Activated CD4-positive, alpha-beta T cell treated with anti-CD3 and anti-CD28 coated beads, Interleukin-2, amount 50 U/mL, for 48 hours (primary cell): ENCODE results near the gene NAIF1.

ENCODE experiments used
- DNase-seq, 2 experiments: peaks; one replicate each; pipeline ENCODE4 v3.0.0-alpha.2; 2020

NAIF1 gene

DNA sequence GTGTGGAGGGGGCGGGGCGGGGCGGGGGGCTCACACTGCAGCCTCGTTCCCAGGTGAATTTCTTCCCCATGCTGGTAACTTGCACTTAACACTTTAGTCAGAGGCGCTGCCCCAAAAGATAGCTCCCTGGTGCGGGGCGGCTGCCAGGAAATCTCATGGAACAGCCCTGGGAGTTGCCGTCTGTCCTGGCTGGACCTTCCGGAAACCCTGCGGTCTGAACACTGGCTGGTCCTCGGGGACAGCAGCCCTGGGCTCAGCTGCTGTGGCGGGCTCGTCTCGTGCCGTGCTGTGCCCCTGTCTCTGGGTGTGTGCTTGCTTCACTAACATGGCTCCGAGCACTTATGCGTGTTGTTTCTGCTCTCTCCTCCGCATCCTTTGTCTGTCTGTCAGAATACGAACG lies 34.6 kb upstream of the NAIF1 start:
- DNase-seq: no peak

DNA sequence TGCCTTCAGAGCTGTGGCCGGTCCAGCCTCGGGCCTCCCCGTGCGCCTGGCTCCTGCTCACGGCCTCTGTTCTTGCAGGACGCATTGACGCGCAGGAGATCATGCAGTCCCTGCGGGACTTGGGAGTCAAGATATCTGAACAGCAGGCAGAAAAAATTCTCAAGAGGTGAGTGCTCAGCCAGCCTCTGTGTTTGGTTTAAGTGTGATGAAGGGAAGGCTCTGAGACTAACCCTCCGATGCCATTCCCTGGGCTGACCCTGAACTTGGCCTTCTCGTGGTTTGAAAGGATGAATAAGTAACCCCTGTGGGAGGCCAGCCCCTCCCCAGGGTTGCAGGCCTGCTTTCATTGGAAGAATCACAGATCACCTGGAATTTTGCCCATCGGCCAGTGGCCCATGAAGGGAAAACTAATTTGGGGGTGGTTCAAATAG lies 34.1 kb upstream of the NAIF1 start:
- no peak for DNase-seq

DNA sequence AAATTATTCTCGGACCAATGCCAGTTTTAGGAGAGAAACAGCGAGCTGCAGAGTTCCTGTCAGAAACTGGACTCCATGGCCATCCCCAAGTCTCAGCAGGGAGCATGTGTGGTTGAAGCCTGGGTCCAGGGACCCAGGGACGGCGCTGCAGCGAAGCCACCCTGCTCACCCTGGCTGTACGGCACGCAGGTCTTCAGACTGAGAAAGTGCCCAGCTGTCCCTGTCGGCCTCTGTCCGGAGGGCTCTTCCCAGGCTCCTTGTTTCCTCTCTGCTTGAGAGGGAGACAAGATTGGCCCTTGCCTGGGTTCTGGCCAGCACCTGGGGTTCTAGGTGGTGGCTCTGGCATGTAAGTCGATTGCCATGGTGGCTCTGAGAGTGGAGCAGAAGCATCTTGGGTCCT lies 33.5 kb upstream of the NAIF1 start:
- DNase-seq: no peak

DNA sequence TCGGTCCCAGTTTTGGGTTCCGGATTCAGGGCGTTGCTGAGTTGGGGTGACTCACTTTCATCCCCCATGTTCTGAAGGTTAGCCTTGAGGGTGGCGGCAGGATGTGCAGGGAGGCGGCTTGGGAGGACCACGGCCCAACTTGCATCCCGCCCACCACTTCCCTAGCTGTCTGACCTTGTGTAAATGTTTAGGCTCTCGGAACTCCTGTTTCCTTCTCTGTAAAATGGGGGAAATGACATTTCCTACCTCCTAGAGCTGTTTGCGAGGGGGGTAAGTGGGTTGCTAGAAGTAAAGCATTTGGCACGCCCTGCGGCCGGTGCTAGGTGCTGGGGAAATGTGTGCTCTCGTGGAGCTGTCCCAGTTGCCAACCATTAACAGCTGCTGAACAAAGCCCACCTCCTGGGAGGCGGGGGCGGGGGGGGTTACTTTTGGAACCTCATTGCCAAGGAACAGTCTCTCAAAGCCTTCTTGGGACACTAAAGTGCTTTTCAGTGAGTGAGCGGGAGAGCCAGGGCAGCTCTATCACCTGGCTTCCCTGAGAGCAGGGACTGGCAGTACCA lies 32.9 kb upstream of the NAIF1 start:
- DNase-seq: no peak

DNA sequence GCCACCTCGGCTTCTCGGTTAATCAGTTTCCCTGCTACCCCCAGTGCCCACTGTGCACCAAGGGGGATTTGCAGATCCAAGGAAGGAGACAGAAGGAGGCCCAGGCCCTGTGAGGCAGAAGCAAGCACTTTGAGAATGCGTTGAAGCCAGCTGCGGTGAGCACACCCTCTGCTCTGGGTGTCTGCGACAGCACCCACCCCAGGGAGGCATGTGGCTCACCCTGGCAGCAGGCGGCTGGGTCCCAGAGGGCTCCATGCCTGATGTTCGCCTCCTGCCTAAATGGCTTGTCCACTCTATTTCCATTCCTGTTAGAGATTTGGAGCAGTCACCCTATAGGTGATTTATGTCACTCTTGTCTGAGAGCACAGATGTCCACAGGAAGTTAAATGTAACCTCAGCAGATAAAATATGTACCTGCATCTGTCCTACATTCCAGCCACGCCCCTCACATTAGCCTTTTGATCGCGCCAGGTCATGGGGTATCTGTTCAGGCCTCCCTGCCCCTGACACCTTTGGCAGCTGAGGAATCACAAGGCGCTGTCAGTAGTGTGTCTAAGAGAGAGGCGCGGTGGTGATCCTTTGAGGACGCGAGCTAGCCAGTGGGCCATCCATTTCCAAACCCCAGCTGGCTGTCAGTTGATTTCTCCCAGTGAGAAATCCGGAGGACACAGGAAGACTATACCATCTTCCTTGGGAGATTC lies 32.3 kb upstream of the NAIF1 start:
- no peak for DNase-seq

DNA sequence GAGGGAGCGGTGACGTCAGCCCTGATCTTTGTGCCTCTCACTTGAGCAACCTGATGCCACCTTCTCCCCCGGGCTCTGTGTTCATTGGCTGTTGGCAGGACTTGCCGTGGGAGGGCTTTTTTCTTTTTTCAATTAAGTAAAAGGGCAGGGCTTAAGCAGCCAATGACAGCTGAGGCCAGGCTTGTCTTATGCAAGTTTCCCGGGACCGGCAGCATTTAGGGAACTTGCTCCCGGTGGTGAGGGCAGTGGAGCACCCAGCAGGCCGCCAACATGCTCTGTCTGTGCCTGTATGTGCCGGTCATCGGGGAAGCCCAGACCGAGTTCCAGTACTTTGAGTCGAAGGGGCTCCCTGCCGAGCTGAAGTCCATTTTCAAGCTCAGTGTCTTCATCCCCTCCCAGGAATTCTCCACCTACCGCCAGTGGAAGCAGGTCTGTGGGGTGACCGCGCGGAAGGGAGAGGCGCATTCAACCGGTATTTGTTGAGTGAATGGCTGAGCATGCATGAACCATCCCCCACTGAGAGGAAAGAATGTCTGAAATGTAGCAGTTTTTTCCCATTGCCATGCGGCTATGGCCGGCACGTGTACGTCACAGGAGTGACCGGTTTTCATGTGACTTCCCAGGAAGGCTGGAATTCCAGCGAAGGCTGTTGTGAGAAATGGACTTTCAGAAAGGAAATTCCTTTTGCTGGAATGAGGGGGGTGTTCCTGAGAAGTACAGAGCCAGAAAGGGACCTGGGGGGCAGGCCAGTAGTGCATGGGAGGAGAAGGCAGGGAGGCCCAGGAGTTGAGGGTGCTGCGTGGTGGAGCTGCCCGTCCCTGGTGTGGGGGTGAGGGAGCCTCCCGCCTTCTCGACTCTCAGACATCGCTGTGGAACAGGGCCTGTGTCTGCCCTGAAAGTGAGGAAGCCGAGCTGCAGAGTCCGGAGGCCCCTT lies 31.4 kb upstream of the NAIF1 start:
- DNase-seq: peak; percentile 64 to 71

DNA sequence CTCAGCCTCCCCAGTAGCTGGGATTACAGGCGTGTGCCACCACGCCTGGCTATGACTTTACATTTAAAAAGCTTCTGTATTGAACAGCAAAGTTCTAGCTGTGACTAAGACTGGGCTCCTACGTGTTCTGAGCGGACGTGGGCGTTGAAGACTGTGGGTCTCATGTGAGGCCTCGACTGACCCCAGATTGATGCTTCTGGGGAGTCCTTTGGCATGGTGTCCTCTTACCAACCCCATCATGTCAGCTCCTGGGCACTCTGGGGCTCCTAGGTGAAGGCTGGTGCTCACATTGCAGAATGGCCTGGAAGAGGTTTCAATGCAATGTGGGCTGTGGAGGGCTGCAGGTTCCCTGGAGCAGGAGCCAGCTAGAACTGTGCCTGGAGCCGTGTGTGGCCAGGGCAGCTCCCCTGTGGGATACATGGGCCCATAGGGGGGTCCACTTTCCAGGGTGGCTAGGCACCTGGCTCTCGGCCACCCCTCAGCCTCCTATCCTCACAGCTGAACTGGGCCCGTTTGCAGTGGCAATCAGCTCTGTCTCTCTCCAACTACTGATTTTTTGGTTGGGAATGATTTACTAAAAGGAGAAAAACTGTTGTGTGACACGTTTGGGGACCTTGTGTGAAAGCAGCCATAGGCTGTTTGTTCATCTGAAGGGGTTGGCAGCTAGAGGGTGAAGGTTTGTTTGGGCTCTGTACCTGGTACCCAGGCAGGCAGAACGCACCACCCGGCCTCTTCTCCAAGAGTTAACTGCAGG lies 30.6 kb upstream of the NAIF1 start:
- no peak for DNase-seq

DNA sequence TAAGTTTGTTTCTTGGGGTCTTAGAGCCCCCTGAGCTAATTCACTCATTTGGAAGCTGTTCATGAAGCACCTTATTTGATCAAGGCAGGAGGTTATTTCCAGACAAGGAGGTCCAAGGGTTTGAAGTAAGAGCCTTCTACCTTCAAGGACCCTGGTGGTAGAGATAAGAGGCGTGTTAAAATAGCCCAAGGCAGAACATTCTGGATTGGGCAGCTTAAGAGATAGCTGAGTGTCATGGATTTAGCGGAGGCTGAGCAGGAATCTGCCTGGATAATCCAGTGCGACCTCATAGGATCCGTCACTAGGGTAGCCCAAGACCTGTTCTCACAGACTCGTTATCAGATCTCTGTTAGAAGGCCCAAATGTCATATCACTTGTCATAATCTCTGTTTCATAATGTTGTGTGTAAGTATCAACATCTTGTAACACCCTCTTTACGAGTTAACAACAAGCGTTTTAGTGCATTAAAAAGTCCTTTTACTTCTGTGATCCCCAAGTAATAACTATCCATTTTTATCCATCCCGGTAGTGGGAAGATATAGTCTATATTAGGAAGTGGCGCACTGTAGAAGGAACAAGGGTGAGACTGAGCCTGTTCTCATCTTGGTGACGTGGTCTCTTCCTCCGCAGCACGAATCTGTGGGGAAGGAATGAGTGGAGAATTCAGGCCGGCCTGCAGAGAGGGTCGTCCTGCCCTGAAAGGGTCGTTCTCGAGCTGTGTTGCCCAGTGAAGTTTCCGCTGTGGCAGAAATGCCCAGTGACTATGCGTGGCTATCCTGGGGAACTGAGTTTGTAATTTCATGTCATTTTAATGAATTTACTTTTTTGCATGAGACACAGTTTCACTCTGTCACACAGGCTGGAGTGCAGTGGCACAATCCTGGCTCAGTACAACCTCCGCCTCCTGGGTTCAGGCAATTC lies 29.8 kb upstream of the NAIF1 start:
- DNase-seq: no peak

DNA sequence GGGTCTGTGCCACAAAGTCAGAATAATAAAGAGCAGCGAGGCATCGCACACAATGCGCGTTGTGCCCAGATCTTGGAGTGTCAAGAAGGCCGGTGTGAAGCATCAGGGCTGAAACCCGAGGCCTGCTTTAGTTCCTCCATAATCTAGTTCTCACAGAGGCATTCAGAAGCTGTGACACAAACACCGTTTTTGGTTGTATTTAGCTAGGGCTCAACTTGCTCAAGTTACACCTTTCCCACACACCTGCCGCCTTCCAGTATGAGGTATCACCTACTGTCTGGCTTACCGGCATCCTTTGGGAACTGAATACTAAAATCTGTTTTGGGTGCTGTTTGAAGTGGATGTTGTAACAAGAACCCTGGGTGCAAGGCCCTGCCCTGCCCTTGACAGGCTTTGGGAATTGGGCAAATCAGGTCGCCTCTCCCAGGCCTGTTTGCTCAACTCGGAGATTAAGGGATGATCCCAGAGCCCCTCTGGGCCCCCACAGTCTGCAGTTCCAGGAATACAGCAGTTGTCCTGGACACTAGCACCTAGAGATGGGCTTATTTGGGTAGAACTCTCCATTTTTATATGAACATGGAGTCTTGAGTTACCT lies 27.9 kb upstream of the NAIF1 start:
- DNase-seq: no peak

DNA sequence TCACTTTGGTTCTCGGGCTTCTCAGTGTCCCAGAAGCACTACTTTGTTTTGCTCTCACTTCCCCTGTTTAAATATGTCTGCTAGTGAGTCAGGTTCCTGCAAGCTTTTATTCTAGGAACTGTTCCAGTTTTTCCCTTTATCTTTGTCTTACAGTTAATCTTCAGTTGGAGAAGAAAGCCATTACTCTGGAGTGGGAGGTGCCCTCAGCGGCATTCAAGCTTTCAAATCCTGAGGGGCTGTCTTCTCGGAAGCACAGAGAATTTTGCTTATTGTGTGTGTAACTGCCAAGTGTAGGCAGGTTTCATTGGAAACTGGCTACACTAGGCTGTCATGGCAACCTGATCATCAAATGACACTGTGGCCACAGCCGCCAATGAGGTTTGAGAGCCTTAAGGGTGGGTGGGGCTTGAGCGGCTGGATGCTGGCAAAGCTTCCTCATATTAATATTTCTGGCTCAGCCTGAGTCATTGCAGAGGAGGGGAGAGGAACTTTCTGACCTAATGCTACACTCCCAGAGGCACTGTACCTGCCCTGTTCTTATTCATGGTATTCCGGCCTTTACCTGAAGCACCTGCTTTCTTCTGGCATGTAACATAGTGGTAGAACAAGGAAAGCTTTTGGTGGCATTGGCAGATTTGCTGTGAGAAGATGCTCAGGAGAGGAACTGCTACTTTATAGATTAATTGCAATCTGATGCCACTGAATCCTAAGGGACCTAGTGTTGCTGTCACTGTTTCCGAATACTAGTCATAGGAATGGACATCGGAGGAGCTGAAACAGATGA lies 27.2 kb upstream of the NAIF1 start:
- peak; percentile 87 to 91 for DNase-seq

DNA sequence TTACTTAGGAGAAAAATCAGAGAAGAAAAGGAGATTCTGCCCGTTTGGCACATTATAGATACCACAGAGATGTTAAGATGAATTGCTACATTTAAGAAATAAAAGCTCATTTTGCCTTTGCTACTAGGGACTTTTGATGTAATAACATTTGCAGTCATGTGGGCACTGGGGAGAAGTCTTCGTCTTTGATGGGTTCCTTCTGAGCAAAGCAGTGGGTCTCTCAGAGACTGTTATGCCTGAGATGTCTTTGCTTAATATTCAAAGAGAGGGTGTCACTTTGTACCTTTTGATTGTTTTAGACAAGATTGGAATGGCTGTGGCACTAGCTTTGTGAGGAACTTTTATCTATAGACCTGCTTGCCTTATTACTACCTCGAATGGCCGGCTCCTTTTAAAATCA lies 25.9 kb upstream of the NAIF1 start:
- DNase-seq: no peak

DNA sequence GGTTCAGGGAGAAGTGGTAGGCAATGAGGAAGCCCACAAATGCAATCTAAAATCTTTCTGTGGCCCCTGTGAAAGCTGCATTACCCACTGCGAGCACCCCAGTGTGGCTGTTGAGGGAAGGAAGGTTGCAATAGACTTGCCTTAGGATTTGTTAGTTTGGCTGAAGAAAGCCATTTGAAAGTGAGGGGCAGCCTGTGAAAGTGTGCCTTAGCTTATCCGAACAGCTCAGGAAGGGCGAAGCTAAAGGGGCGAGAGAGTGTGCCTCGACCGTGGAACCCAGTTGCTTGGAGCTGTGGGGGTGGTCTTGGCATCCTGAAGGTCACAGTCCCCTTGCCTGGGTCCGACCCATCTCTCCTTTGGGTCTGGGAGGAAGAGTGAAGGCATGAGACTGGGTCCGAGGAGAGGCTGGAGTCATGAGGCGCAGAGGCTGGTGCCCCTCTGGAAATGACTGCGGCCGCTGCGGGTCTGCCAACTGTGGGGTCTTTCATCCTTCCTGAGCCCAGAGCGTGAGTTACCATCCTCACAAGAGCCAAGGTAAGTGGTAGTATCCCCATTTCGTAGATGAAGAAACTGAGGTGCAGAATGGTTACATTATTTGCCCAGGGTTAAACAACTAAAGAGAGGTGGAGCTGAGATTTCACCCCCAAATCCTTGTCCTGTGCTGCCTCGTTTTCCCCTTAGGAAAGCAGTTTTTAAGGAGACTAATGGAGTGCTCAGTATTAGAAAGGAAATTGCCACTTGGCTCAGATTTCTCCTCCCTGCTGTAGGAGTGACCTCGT lies 25.3 kb upstream of the NAIF1 start:
- no peak for DNase-seq

DNA sequence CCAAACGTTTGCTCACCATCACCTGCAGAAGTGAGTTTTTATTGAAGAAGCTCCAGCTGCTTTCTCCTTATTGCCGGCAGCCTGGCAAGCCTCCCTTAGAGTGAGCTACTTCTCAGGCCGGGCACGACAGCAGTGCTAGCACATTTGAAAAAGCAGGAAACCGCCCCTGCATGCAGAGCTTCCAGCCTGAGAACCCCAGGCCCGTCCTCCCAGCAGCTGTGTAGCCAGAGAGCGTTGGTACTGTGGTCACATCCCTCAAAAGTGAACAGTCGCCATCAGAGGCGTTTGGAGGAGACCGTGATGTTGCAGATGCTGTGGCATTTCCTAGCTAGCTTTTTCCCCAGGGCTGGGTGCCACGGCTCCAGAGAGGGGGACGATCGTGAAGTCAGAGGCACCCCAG lies 24.5 kb upstream of the NAIF1 start:
- DNase-seq: no peak

DNA sequence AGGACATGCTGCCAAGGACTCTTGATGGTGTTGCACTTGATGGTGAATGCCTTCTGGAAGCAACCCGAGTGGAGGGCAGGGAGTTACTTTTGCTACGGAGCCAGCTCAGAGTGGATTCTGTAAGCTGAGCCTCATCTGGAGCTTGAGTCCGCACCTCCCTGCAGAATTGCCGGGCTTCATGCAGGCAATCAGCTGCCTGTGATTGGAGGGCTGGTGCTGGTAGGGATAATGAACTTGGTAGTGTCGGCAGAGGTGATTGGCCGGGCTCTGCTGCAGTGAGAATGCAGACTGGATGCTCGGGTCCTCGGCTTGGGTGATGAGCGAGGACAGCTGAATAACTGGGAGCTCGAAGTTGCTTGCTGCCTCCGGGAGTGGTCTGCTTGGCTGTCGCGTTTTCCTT lies 24.0 kb upstream of the NAIF1 start:
- DNase-seq: no peak

DNA sequence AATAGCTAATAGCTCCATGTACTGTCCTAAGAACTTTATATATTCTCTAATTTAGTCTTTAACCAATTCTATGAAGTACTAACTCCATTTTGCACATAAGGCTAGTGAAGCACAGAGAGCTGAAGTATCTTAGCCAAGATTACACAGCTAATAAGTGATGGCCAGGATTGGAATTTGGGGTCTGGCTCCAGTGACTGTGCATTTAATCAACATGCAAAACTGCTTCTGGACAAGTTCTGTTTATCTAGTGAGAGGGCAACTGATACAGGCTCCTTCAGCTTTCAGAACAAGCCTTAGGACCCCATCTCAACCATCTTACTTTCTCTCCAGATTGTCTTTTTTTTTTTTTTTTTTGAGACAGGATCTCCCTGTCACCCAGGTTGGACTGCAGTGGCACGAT lies 22.2 kb upstream of the NAIF1 start:
- no peak for DNase-seq

DNA sequence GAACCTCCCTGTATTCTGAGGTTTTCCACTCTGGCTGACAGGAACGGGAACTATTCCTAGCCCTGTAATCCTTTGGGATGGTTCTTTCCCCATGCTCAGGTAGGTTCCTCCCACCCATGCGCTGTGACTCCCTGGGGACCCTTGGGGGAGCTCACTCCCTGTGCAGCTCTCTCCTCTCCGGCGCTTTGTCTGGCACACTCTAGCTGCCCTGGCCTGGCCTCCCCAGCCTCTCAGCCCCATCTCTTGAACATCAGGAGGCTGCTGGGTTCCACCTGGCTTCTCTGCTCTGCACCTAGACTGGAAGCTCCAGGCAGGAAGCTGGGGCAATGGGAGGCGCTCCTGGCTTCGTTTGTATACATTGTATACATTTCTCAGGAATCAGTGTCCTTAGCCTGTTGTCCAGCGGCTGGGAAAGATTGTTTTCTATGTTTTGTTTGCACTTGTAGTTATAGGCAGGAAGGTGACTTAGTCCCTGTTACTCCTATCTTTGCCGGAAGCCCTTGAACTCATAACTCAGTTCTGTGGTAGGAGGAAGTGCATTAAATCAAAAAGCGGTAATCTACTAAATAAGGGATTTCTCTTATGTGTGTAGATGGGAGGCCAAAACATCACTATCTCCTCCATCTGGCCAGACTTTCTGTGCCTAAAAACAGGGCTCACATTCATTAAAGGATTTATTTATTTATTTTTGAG lies 21.3 kb upstream of the NAIF1 start:
- no peak for DNase-seq

DNA sequence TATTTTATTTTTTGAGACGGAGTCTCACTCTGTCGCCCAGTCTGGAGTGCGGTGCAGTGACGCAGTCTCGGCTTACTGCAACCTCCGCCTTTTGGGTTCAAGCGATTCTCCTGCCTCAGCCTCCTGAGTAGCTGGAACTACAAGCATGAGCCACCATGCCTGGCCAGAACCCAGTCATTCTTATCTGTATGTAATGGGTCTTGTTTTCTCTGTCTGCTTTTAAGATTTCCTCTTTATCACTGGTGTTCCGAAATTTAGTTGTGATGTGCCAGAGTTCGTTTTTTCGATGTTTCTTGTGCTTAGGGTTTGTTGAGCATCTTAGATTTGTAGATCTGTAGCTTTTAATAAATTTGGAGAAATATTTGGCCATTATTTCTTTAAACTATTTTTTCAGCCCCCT lies 20.1 kb upstream of the NAIF1 start:
- no peak for DNase-seq

DNA sequence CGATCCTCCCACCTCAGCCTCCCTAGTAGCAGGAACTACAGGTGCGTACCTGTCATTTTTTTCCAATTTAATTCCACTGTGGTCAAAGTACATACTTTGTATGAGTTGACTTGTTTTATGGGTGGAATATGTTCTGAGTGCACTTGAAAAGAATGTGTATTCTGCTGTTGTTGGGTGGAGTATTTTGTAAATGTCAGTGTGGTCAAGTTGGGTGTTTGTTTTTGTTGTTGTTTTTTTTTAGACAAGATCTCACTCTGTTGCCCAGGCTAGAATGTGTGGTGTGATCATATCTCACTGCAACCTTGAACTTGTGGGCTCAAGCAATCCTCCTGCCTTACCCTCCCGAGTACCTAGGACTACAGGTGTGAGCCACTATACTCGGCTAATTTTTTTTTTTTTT lies 18.8 kb upstream of the NAIF1 start:
- no peak for DNase-seq

DNA sequence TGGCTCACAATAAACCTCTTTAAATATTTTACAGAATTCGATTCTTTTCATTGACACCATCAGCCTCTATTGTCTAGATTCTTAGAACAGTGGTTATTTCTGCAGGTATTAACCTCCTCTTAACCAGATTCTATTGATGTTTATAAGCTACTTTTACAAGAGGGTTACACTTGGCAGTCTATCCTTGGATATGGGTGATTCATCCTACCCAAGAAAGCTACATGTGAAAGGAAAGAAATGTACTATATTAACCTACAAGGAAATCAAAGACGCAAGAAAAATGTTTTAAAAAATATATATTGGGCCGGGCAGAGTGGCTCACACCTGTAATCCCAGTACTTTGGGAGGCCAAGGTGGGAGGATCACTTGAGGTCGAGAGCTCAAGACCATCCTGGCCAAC lies 17.6 kb upstream of the NAIF1 start:
- no peak for DNase-seq
